ENCODE measurements around the gene PLXDC1.

DNA sequence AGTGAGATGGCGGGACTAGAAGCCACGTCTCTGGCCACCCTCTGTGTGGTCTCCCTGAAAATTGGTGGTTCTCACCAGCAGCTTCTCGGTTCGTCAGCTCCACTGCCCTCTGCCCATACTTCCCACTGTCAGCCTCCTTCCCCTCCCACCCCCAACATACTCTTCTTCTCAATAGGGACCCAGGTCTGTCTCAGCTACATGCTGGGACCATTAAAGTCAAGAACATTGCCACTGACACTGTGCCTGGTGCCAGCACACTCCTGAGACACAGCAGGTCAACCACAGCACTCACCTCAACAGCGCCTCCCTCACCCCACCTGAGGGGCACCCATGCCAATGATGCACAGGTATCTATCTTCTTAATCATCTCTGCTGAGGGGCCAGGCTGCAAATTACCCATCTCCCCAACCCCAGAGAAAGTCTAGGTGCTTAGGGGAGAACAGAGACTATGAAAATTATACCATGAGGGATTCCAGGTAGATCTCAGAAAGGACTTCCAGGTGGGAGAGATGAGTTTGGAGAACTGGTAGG is 1.3 kb downstream of the PLXDC1 start:
- TF ChIP-seq, protein P1, sequence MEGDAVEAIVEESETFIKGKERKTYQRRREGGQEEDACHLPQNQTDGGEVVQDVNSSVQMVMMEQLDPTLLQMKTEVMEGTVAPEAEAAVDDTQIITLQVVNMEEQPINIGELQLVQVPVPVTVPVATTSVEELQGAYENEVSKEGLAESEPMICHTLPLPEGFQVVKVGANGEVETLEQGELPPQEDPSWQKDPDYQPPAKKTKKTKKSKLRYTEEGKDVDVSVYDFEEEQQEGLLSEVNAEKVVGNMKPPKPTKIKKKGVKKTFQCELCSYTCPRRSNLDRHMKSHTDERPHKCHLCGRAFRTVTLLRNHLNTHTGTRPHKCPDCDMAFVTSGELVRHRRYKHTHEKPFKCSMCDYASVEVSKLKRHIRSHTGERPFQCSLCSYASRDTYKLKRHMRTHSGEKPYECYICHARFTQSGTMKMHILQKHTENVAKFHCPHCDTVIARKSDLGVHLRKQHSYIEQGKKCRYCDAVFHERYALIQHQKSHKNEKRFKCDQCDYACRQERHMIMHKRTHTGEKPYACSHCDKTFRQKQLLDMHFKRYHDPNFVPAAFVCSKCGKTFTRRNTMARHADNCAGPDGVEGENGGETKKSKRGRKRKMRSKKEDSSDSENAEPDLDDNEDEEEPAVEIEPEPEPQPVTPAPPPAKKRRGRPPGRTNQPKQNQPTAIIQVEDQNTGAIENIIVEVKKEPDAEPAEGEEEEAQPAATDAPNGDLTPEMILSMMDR (conservative IDR thresholded peaks at IDR 0.05; ENCODE audit: low read depth, low read length), result no peak
- no peak for TF ChIP-seq EZH2 (IDR thresholded peaks at IDR 0.05; ENCODE audit: borderline replicate concordance, low read depth, low read length, poor library complexity, severe bottlenecking)

Measured in A673 (cell line).